Prostate gland (tissue), 2 donors: ENCODE results near the gene TMPRSS12. TPM values are rescaled to one million over a fixed set of nuclear protein-coding genes. Genes with fewer than 3 reads are reported as not detected.
"Not testable (repeated sequence)": the region's sequence is repeated elsewhere in the genome, so short reads cannot be mapped to it uniquely, and the experiment has no call there.

ENCODE experiments used
- DNase-seq: peaks from one replicate; pipeline ENCODE4 v3.0.0-alpha.2; 2019; ENCODE audit warnings: low spot score
- H3K27ac ChIP-seq, 2 donors: fragments of 200-600 bp; sonication (generic); 2 replicates each; pipeline ENCODE4 v1.5.1; 2017 to 2019
- H3K27me3 ChIP-seq: fragments of 200-600 bp; sonication (generic); replicated peaks from 2 replicates; pipeline ENCODE4 v1.5.1; 2019; ENCODE audit not compliant: insufficient read depth
- H3K36me3 ChIP-seq, 2 donors: fragments of 200-600 bp; sonication (generic); 1 replicate in 1 of 2; 2 replicates in 1 of 2; pipeline versions ENCODE4 v1.5.1 to v1.8.1; 2017 to 2019
- H3K4me1 ChIP-seq: fragments of 200-600 bp; sonication (generic); replicated peaks from 2 replicates; pipeline ENCODE4 v1.5.1; 2019
- H3K4me3 ChIP-seq, 2 donors: fragments of 200-600 bp; sonication (generic); 2 replicates each; pipeline ENCODE4 v1.5.1; 2017 to 2019
- H3K9me3 ChIP-seq: fragments of 200-600 bp; sonication (generic); 2 replicates; pipeline ENCODE4 v1.5.1; 2017
- POLR2A ChIP-seq: fragments of 450-650 bp; IDR thresholded peaks from one replicate; pipeline ENCODE4 v1.6.1; 2016; ENCODE audit warnings: antibody characterized with exemption, mild to moderate bottlenecking
- POLR2AphosphoS5 ChIP-seq: sonication (generic); formaldehyde crosslinking; IDR thresholded peaks from one replicate; pipeline ENCODE4 v1.6.1; 2017; ENCODE audit warnings: antibody characterized with exemption
- whole genome bisulfite sequencing: methylation state at CpG from one replicate; pipeline ENCODE4 v1.1.5; 2018; 5-methylcytosine and 5-hydroxymethylcytosine counted together
- intact Hi-C: fragments of 100-400 bp; cut with DNase I; formaldehyde crosslinking; loops from one replicate; pipeline ENCODE4 v1.14.2; 2022
- total RNA-seq, 2 donors: library from RNA; depleted of rRNA; stranded (reverse); fragments of >200 nt; gene quantifications; one replicate each; pipeline ENCODE4 v1.1.0, GENCODE V29; 2016
- TF ChIP-seq, protein P1 (sequence below), 4 experiments: fragments of 200-600 bp in 2 of 4; fragments of 450-650 bp in 2 of 4; sonication (generic) in 2 of 4; IDR thresholded peaks; 1 replicate in 3 of 4; 2 replicates in 1 of 4; pipeline ENCODE4 v1.5.1; 2016 to 2019; ENCODE audit warnings: antibody characterized with exemption in 4 of 4, mild to moderate bottlenecking in 2 of 4, moderate library complexity in 2 of 4

The TMPRSS12 gene
- total RNA-seq, 2 donors from 2014 or later = 0.68 to 1.2 TPM

- Histone ChIP-seq H3K4me1 (no peaks in the 10 kb centered on the region), H3K4me3 (no peak overlapping the region), H3K27ac (no peak overlapping the region), H3K9me3 (no peaks in the 10 kb centered on the region), H3K36me3 (no peaks in the 10 kb centered on the region), H3K27me3 (no peaks in the 10 kb centered on the region)
- TF ChIP-seq POLR2A (no peak), POLR2AphosphoS5 (no peak)
- TF ChIP-seq, protein P1, sequence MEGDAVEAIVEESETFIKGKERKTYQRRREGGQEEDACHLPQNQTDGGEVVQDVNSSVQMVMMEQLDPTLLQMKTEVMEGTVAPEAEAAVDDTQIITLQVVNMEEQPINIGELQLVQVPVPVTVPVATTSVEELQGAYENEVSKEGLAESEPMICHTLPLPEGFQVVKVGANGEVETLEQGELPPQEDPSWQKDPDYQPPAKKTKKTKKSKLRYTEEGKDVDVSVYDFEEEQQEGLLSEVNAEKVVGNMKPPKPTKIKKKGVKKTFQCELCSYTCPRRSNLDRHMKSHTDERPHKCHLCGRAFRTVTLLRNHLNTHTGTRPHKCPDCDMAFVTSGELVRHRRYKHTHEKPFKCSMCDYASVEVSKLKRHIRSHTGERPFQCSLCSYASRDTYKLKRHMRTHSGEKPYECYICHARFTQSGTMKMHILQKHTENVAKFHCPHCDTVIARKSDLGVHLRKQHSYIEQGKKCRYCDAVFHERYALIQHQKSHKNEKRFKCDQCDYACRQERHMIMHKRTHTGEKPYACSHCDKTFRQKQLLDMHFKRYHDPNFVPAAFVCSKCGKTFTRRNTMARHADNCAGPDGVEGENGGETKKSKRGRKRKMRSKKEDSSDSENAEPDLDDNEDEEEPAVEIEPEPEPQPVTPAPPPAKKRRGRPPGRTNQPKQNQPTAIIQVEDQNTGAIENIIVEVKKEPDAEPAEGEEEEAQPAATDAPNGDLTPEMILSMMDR (IDR thresholded peaks at IDR 0.05) = no peak
- whole genome bisulfite sequencing = 83% methylated on average over 2 of the region's 2 CpGs
- no peak for DNase-seq
- intact Hi-C loops = loop anchor here (10.0 kb wide), 3 partner anchors 96 to 516 kb away; partner anchors contain the start of genes CELA1 and DAZAP2
Measured at GRCh38 chr12:50828886-50829285, 13.8 kb upstream of the TMPRSS12 start.

DNA sequence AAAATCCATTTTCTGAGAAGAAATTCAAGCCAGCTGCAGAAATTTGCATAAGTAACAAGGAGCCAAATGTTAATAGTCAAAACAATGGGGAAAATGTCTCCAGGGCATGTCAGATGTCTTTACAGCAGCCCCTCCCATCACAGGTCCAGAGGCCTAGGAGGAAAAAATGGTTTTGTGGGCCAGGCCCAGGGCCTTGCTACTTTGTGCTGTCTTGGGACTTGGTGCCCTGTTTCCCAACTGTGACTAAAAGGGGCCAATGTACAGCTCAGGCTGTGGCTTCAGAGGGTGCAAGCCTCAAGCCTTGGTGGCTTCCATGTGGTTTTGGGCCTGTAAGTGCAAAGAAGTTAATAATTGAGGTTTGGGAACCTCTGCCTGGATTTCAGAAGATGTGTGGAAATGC lies 8.9 kb upstream of the TMPRSS12 start:
- DNase-seq = not testable (repeated sequence)

DNA sequence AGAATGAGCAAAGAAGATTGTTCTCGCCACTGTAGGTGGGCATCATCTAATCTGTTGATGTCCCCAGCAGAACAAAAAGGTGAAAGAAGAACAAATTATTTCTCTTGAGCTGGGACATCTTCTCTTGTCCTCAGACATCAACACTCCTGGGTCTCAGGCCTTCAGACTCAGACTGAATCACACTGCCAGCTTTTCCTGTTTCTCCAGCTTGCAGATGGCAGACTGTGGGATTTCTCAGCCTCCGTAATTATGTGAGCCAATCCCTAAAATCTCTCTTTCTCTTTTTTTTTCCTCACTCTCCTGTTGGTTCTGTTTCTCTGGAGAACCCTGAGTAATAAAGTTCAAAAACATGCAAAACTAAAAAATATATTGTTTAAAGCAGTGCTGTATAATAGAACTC lies 3.7 kb upstream of the TMPRSS12 start:
- intact Hi-C loops = no loop called here

More for the DNA sequence above, 8.9 kb upstream of the TMPRSS12 start:
- intact Hi-C loops, H3K4me1 ChIP-seq, H3K36me3 ChIP-seq, H3K9me3 ChIP-seq, H3K27ac ChIP-seq, H3K4me3 ChIP-seq, H3K27me3 ChIP-seq: not testable (repeated sequence)

GRCh38 chr12:50840809-50841487 lies 1.8 kb upstream of the TMPRSS12 start:
- 97% methylated on average over 7 of the region's 7 CpGs for WGBS
- Histone ChIP-seq H3K4me3 (no peak overlapping the region), H3K27ac (no peak overlapping the region), H3K9me3 (no peaks in the 10 kb centered on the region), H3K27me3 (no peaks in the 10 kb centered on the region), H3K36me3 (no peaks in the 10 kb centered on the region), H3K4me1 (no peaks in the 10 kb centered on the region)
- TF ChIP-seq, protein P1 (IDR thresholded peaks at IDR 0.05) = no peak
- TF ChIP-seq POLR2AphosphoS5 = no peak
- TF ChIP-seq POLR2A = no peak
- intact Hi-C loops = no loop called here
- DNase-seq = no peak

More for the DNA sequence above, 3.7 kb upstream of the TMPRSS12 start:
- DNase-seq = no peak
- no peaks in the 10 kb centered on the region for H3K9me3 ChIP-seq
- no peaks in the 10 kb centered on the region for H3K27me3 ChIP-seq
- H3K4me3 ChIP-seq = no peak overlapping the region
- H3K4me1 ChIP-seq = no peaks in the 10 kb centered on the region
- TF ChIP-seq POLR2A (no peak), POLR2AphosphoS5 (no peak)
- TF ChIP-seq, protein P1 (IDR thresholded peaks at IDR 0.05) = no peak
- 71% methylated on average over 2 of the region's 2 CpGs for WGBS
- H3K27ac ChIP-seq = no peak overlapping the region
- no peaks in the 10 kb centered on the region for H3K36me3 ChIP-seq

- H3K27ac ChIP-seq = no peak overlapping the region
- no peak overlapping the region for H3K4me3 ChIP-seq
- WGBS = 46% methylated on average over 7 of the region's 7 CpGs
- TF ChIP-seq, protein P1 (IDR thresholded peaks at IDR 0.05) = no peak
- no peak for TF ChIP-seq POLR2A
- TF ChIP-seq POLR2AphosphoS5 = no peak
- intact Hi-C loops = no loop called here
- DNase-seq = no peak
- H3K27me3 ChIP-seq = no peaks in the 10 kb centered on the region
- H3K4me1 ChIP-seq = no peaks in the 10 kb centered on the region
- no peaks in the 10 kb centered on the region for H3K36me3 ChIP-seq
- H3K9me3 ChIP-seq = no peaks in the 10 kb centered on the region
Measured at GRCh38 chr12:50841716-50842531, 802 bp upstream of the TMPRSS12 start.
